ENCODE data around the gene STYXL2.
A peak's percentile ranks its signal among the peaks of the same experiment; 100 is the strongest.

STYXL2 gene

DNA sequence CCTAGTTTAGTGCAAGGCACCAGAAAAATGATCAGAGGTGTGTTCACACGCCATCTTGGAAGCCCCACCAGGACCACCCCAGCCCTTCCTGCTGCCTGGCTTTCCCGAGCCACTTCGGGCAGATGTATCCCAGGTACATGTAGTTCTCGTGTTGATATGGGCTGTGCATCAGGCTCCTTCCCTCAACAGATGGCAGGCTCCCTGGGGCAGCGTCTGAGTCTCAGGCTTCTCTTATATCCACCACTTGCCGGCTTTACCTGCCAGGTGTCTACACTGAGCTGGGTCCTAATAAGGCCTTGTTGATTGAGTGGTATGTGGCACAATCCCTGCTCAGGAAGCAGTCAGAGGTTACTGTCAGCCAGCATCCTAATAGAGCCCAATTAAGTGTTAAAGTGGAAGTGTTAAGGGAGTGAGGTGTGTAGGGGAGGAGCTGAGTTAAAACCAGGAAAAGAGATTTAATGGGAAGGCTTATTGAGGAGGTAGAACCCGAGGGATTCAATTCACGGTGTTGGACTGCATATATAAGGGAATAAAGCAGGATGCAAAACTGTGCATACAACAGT, 12.2 kb upstream of the STYXL2 start:
- DNase-seq, result no peak

DNA sequence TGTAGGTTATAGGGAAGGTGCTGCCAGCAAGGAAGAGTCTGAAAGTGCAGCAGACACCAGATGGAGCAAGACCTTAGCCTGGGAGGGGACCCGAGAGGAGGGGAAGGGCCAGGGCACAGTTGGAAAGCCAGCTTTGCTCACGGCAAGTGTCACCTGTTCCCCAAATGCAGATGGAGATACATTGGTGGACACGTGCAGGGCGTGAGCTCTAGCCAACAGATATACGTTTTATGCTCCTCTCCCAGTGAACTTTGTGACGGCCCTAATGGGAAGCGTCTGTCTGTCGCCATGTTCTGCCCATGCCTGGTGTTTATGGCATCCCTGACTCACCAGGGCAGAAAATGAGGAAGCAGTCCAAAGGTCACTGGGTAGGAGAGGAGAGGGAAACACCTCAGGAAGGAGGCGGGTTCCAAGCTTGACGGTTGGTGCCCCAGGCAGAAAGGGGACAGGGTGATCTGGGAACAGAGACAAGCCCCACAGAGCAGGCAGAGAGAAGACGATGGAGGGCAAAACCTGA, 11.3 kb upstream of the STYXL2 start:
- DNase-seq, result no peak

- DNase-seq, result no peak
Observed at GRCh38 chr1:167083066-167083665, 10.7 kb upstream of the STYXL2 start.

GRCh38 chr1:167083871-167084270, 10.0 kb upstream of the STYXL2 start:
- DNase-seq, result no peak

DNA sequence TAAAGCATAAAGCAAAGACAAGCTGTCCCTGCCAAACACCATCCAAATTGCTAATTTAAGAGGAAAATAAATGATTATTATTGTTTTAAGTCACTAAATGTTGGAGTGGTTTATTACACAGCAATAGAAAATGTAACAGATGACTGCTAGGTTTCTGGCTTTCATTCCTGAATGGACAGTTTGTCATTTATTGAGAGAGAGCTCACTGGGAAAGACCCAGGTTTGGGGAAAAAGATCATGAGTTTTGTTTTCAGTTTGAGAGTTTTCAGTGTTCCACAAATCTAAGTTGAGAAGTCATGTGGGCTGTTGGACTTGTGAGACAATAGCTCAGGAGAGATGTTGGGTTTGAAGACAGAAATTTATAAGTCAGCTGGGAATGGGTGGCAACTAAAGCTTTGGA, 9.1 kb upstream of the STYXL2 start:
- DNase-seq, result no peak

GRCh38 chr1:167086033-167086432, 7.8 kb upstream of the STYXL2 start:
- DNase-seq, result no peak

- no peak for DNase-seq
Observed at GRCh38 chr1:167086768-167087167, 7.1 kb upstream of the STYXL2 start.

DNA sequence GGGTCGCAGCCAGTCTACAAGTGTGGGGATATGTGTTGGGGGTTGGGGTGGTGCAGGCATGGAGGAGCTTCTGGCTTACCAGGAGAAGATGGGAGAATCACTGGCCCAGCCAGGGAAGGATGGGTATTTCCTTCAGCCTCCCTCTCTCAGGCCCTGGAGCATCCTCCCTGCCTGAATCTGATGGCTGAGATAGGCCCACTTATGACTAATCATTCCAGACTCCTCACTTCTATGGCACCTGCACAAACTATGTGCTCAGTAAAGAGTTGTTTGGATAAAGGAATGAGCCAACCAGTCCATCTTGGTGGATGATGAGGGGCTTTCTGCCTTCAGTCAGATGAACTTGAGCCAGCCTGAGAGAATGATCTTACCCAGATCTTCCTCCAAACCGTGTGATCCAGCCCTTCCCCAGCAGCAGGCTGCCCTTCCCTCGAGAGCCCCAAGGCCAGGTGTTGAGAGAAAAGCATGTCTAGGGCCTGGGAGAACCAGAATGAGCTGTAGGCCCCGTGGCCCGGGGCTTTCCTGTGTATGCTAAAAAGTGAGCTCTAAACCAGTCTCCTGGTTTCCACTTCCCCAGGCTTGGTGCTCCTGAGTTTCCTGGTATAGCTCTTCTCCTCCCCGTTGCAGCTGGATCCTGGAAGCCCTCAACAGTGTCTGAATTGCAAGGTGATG, 5.0 kb upstream of the STYXL2 start:
- no peak for DNase-seq

DNA sequence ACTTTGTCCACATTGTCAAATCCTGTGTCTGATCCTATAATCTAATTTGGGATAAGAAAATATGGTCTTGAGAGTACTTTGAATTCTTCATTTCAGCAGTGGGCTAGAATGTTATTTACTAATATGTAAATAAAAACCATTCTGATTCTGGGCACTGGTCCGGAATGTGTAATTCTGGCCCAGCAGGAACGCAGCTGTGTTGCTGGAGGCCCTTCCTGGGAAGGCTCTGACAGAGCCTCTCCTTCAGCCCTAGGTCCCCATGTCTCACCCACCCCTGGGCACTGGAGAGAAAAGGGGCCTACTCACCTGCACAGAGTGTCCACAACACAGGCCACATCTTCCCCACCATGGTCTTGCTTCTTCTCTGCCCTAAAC, 3.9 kb upstream of the STYXL2 start:
- no peak for DNase-seq

DNA sequence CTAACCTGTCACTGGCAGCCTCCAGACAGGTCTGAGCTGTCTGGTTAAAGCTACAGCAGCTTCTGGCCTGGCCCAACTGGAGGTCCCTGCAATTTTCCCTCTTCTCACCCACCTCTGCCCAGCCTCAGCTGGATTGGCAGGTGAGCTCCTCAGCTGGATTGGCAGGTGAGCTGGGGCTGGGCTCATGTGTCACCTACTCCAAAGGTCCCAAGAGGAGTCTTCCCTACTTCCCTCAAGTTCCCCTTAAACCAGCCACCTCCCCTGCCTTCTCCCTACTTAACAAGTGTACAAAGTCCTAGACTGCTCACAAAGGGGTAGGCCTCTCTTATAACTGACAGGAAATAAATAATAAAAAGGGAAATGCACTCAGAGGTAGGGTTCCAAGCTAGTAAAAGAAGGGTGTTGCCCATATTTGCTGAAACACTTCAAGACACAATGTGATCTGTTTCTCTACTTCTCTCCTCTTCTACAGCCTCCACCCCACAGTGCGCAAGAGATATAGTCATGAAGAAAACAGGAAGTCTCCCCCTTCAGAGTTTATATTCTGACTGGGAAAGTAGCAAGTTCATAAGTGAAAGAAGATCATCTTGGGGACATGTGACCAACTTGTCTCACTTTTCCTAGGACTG, 3.4 kb upstream of the STYXL2 start, which contains the start of gene GPA33:
TSS of gene GPA33 (minus strand) at position 64 of the 629 bp plus-strand sequence. CDS start 90 bp downstream, outside the sequence.
- DNase-seq, result no peak

DNA sequence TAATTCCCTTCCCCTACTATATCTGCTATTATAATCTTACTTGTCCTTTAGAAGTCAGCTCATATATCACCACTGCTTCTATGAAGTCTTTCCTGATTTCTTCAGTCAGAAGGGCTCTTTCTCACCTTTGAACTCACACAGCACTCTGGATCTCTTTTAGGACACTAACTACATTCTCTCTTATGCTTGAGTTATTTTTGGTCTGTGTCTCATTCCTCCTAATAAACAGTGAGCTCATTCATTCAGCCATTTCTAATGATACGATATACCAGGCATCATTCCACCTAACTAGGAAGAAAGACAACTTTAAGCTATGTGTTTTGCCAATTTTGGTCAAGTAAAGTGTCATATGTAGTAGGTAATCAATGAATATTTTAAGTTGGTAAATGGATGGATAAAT, 1.2 kb upstream of the STYXL2 start:
- no peak for DNase-seq

- DNase-seq, result peak; percentile 1
Observed at GRCh38 chr1:167094690-167095089, 815 bp downstream of the STYXL2 start.

- peak; percentile 88 for DNase-seq
Observed at GRCh38 chr1:167095368-167095767, 1.5 kb downstream of the STYXL2 start.

DNA sequence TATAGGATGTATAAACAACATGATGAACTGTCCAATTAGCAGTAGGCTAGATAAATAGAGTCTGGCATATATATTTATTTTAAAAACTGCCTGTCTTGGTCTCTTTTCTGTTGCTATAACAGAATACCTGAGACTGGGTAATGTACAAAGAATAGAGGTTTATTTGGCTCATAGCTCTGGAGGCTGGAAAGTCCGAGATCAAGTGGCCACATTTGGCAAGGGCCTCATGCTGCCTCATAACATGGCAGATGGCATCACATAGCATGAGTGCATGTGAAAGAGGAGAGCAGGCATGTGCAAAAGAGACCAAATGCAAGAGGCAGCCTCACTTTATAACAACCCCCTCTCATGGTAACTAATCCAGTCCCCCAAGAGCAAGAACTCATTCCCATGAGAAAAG, 6.0 kb downstream of the STYXL2 start:
- no peak for DNase-seq

- no peak for DNase-seq
Observed at GRCh38 chr1:167100730-167101129, 6.9 kb downstream of the STYXL2 start.

GRCh38 chr1:167101754-167102153, 7.9 kb downstream of the STYXL2 start:
- no peak for DNase-seq

DNA sequence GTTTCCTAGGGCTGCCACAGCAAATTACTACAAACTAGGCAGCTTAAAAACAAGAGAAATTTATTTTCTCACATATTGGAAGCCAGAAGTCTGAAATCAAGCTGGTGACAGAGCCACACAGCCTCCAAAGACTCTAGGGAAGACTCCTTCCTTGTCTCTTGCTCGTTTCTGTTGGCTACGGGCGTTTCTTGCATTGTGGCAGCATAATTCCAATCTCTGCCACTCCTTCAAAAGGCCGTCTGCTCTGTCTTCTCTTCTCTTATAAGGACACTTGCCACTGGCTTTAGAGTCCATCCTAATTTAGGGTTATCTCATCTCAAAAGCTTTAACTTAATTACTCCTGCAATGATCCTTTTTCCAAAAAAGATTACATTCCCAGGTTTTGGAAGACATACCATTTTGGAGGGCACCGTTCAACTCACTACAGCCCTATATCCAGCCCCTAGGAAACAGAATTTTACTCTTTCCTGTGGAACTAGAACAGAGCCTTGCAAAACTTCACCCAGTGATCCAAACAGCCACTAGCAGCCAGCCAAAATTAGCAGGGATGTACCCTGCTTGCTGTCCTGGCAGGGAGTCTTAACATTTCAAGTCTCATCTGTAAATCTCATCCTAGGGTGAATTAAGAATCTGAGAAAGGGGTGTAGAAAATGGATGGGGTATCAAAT, 9.2 kb downstream of the STYXL2 start:
- DNase-seq, result no peak

- DNase-seq, result no peak
Observed at GRCh38 chr1:167104256-167104633, 10.4 kb downstream of the STYXL2 start.

DNA sequence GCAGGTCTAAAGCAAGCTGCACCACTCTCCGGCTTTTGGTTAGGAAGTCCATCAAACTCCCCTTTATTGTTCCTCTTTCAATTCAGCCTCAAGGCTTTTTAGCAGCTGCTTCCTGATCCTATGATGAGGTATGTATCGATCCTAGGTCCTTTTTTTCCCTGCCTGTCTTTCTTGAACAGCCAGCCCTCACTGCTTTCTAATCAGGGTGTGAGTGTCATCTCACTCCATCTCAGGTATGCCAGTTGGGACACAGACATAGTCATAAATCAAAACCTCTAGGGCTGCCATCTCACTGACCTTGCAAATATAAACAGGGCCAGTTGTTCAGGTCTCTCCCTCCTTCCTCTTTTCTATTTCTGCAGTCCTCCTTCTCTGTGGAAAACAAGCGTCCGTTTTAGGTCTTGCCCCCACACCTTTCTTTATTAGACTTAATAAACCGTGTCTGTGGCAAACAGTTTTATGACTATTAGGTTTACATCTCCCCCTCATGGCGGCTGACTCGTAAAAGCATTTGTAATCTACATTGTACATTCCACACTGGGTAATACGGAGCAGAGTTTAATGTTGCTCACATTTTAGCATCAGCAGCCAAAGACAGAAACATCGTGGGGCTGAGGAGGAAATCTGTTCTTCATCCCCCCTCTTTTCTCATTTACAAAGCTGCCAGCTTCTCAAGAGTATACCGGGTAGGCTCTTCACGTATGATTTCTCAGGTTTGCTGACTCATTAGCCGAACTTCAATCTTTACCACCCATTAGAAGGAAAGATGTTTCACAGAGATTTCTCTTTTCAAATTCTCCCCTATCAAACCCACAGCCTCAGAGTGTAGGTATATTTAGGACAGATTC, 11.6 kb downstream of the STYXL2 start:
- no peak for DNase-seq

DNA sequence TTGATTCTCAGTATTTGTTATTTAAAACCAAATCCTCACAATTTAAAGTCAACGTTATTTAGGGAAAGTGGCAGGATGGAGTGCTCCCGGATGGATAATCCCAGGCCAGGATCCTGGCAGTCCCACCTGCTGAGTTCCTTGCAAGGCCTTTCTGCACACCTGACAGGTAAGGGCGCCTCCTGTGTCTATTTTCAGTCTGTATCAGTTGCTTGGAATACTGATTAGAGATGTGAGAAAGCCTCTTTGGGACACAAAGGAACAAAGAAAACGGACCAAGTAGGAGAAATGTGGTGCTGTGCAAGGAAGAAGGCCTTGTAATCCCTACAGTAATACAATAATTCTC, 12.2 kb downstream of the STYXL2 start:
- DNase-seq, result no peak

GRCh38 chr1:167107456-167107855, 13.6 kb downstream of the STYXL2 start:
- DNase-seq, result no peak

- no peak for DNase-seq
Observed at GRCh38 chr1:167109125-167109524, 15.2 kb downstream of the STYXL2 start.

Data from fibroblast of skin of scalp (primary cell).